H9 (cell line): ENCODE measurements around the gene COL28A1. TPM values are rescaled to one million over a fixed set of nuclear protein-coding genes. Genes with fewer than 3 reads are reported as not detected.

ENCODE experiments used
- DNase-seq: peaks from one replicate; pipeline ENCODE4 v3.0.0-alpha.2; 2017
- H2AFZ ChIP-seq: one replicate; pipeline ENCODE4 v1.6.1; 2013; ENCODE audit warnings: mild to moderate bottlenecking, low read length, control low read depth, moderate library complexity
- H2AK5ac ChIP-seq: 2 replicates; pipeline ENCODE4 v1.6.1; 2013; ENCODE audit warnings: low read length, control low read depth, mixed read lengths; ENCODE audit not compliant: insufficient read length
- H2BK120ac ChIP-seq: one replicate; pipeline ENCODE4 v1.6.1; 2013; ENCODE audit warnings: low read depth, mild to moderate bottlenecking, low read length, control low read depth, inconsistent platforms; ENCODE audit not compliant: poor library complexity, severe bottlenecking
- H2BK12ac ChIP-seq: 2 replicates; pipeline ENCODE4 v1.6.1; 2013; ENCODE audit warnings: low read length, control low read depth, mixed read lengths, low read depth; ENCODE audit not compliant: insufficient read length
- H2BK15ac ChIP-seq: 2 replicates; pipeline ENCODE4 v1.6.1; 2013; ENCODE audit warnings: low read depth, low read length, control low read depth
- H2BK20ac ChIP-seq: one replicate; pipeline ENCODE4 v1.6.1; 2013; ENCODE audit warnings: low read depth, mild to moderate bottlenecking, low read length, control low read depth, inconsistent platforms; ENCODE audit not compliant: poor library complexity, severe bottlenecking
- H2BK5ac ChIP-seq: 2 replicates; pipeline ENCODE4 v1.6.1; 2013; ENCODE audit warnings: low read length, control low read depth, mixed read lengths; ENCODE audit not compliant: insufficient read length
- H3K14ac ChIP-seq: 2 replicates; pipeline ENCODE4 v1.6.1; 2013; ENCODE audit warnings: low read length, control low read depth; ENCODE audit not compliant: insufficient read depth
- H3K18ac ChIP-seq: 2 replicates; pipeline ENCODE4 v1.6.1; 2013; ENCODE audit warnings: low read depth, mild to moderate bottlenecking, mixed read lengths, low read length, control low read depth; ENCODE audit not compliant: insufficient read length
- H3K23ac ChIP-seq: 2 replicates; pipeline ENCODE4 v1.6.1; 2013; ENCODE audit warnings: low read length, control low read depth, mixed read lengths, low read depth; ENCODE audit not compliant: insufficient read length
- H3K23me2 ChIP-seq: 2 replicates; pipeline ENCODE4 v1.6.1; 2013; ENCODE audit warnings: low read depth, mild to moderate bottlenecking, mixed read lengths, low read length, control low read depth; ENCODE audit not compliant: insufficient read length, poor library complexity, severe bottlenecking
- H3K27ac ChIP-seq: 2 replicates; pipeline ENCODE4 v1.5.1; 2013; ENCODE audit warnings: low read length, control low read depth, mixed read lengths, low read depth; ENCODE audit not compliant: insufficient read length
- H3K27me3 ChIP-seq: 2 replicates; pipeline ENCODE4 v1.6.1; 2013; ENCODE audit warnings: low read length, control low read depth, inconsistent platforms; ENCODE audit not compliant: insufficient read depth
- H3K4ac ChIP-seq: 2 replicates; pipeline ENCODE4 v1.6.1; 2013; ENCODE audit warnings: low read depth, mild to moderate bottlenecking, control low read depth, inconsistent platforms, low read length, moderate library complexity
- H3K4me1 ChIP-seq: 2 replicates; pipeline ENCODE4 v1.6.1; 2013; ENCODE audit warnings: low read length, control low read depth, inconsistent platforms; ENCODE audit not compliant: insufficient read depth
- H3K4me2 ChIP-seq: 2 replicates; pipeline ENCODE4 v1.6.1; 2013; ENCODE audit warnings: low read length, control low read depth, mixed read lengths; ENCODE audit not compliant: insufficient read length, insufficient read depth
- H3K56ac ChIP-seq: 2 replicates; pipeline ENCODE4 v1.6.1; 2013; ENCODE audit warnings: low read depth, mild to moderate bottlenecking, mixed read lengths, low read length, control low read depth; ENCODE audit not compliant: insufficient read length
- H3K79me1 ChIP-seq: 2 replicates; pipeline ENCODE4 v1.6.1; 2013; ENCODE audit warnings: low read depth, mild to moderate bottlenecking, moderate library complexity, low read length, control low read depth, inconsistent platforms; ENCODE audit not compliant: insufficient read depth, poor library complexity, severe bottlenecking
- H3K79me2 ChIP-seq: 2 replicates; pipeline ENCODE4 v1.6.1; 2013; ENCODE audit warnings: low read length, control low read depth, inconsistent platforms; ENCODE audit not compliant: insufficient read depth
- H3K9ac ChIP-seq: 2 replicates; pipeline ENCODE4 v1.6.1; 2013; ENCODE audit warnings: low read length, control low read depth, mixed read lengths; ENCODE audit not compliant: insufficient read length; ENCODE audit errors: extremely low read depth
- H3K9me3 ChIP-seq: one replicate; pipeline ENCODE4 v1.6.1; 2013; ENCODE audit warnings: low read depth, low read length, inconsistent platforms; ENCODE audit not compliant: control insufficient read depth
- H3T11ph ChIP-seq: one replicate; pipeline ENCODE4 v1.6.1; 2013; ENCODE audit warnings: mild to moderate bottlenecking, low read length, control low read depth, inconsistent platforms
- H4K20me1 ChIP-seq: one replicate; pipeline ENCODE4 v1.6.1; 2013; ENCODE audit not compliant: control insufficient read depth, insufficient read length, insufficient read depth
- H4K5ac ChIP-seq: 2 replicates; pipeline ENCODE4 v1.6.1; 2013; ENCODE audit warnings: low read depth, mild to moderate bottlenecking, mixed read lengths, low read length, control low read depth; ENCODE audit not compliant: insufficient read length
- H4K8ac ChIP-seq: replicated peaks from 2 replicates; pipeline ENCODE4 v1.6.1; 2013; ENCODE audit warnings: low read length, control low read depth, mixed read lengths, low read depth; ENCODE audit not compliant: insufficient read length
- H4K91ac ChIP-seq: 2 replicates; pipeline ENCODE4 v1.6.1; 2013; ENCODE audit warnings: low read depth, mild to moderate bottlenecking, moderate library complexity, mixed read lengths, low read length, control low read depth; ENCODE audit not compliant: insufficient read length
- H3K27ac Mint-ChIP-seq, 3 experiments: 2 replicates in 2 of 3; 3 replicates in 1 of 3; pipeline ENCODE4 v1.8.0; 2020 to 2021; ENCODE audit warnings: mixed read lengths in 3 of 3, mild to moderate bottlenecking in 1 of 3, moderate library complexity in 1 of 3
- H3K27me3 Mint-ChIP-seq: 2 replicates; pipeline ENCODE4 v1.8.0; 2021; ENCODE audit warnings: low read depth, mild to moderate bottlenecking, moderate library complexity, mixed read lengths
- H3K36me3 Mint-ChIP-seq, 3 experiments: 2 replicates in 2 of 3; 3 replicates in 1 of 3; pipeline ENCODE4 v1.8.0; 2020 to 2021; ENCODE audit warnings: low read depth in 3 of 3, mixed read lengths in 3 of 3; ENCODE audit not compliant: insufficient read depth in 1 of 3
- H3K4me1 Mint-ChIP-seq, 2 experiments: 2 replicates each; pipeline ENCODE4 v1.8.0; 2020; ENCODE audit warnings: mixed read lengths in 2 of 2
- H3K4me3 Mint-ChIP-seq, 2 experiments: 2 replicates in 1 of 2; 3 replicates in 1 of 2; pipeline ENCODE4 v1.8.0; 2020 to 2021; ENCODE audit warnings: mild to moderate bottlenecking in 2 of 2, mixed read lengths in 2 of 2, moderate library complexity in 1 of 2
- H3K9me3 Mint-ChIP-seq, 2 experiments: 2 replicates in 1 of 2; 3 replicates in 1 of 2; pipeline ENCODE4 v1.8.0; 2020; ENCODE audit warnings: mild to moderate bottlenecking in 2 of 2, mixed read lengths in 2 of 2, moderate library complexity in 1 of 2
- WGBS: extraction: QIAGEN DNeasy Blood & Tissue Kit; methylation state at CpG from one replicate; pipeline ENCODE4 v1.1.7; 2013; ENCODE audit warnings: missing lambda C conversion rate, low lambda C conversion rate, mixed read lengths; ENCODE audit not compliant: insufficient read length; ENCODE audit errors: extremely low coverage; 5-methylcytosine and 5-hydroxymethylcytosine counted together
- total RNA-seq: library from RNA; stranded (reverse); gene quantifications from 2 replicates; pipeline ENCODE4 v1.2.1, GENCODE V29; 2021
- TF ChIP-seq, protein P1 (sequence below): fragments of 200-600 bp; sonication (generic); conservative IDR thresholded peaks from 3 replicates; pipeline ENCODE4 v1.8.0; 2021; ENCODE audit warnings: antibody characterized with exemption, mild to moderate bottlenecking

The COL28A1 gene
- total RNA-seq, 1 experiment from 2014 or later: 0.66 TPM

GRCh38 chr7:7548407-7548806, 12.7 kb upstream of the COL28A1 start:
- H3K27me3 Mint-ChIP-seq: no peaks in the 10 kb centered on the region
- no peaks in the 10 kb centered on the region for H3K9me3 ChIP-seq
- no peaks in the 10 kb centered on the region for H3K9me3 Mint-ChIP-seq
- TF ChIP-seq, protein P1, sequence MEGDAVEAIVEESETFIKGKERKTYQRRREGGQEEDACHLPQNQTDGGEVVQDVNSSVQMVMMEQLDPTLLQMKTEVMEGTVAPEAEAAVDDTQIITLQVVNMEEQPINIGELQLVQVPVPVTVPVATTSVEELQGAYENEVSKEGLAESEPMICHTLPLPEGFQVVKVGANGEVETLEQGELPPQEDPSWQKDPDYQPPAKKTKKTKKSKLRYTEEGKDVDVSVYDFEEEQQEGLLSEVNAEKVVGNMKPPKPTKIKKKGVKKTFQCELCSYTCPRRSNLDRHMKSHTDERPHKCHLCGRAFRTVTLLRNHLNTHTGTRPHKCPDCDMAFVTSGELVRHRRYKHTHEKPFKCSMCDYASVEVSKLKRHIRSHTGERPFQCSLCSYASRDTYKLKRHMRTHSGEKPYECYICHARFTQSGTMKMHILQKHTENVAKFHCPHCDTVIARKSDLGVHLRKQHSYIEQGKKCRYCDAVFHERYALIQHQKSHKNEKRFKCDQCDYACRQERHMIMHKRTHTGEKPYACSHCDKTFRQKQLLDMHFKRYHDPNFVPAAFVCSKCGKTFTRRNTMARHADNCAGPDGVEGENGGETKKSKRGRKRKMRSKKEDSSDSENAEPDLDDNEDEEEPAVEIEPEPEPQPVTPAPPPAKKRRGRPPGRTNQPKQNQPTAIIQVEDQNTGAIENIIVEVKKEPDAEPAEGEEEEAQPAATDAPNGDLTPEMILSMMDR: no peak
- no peak overlapping the region for H2AFZ ChIP-seq
- no peak overlapping the region for H3K9ac ChIP-seq
- no peak overlapping the region for H4K91ac ChIP-seq
- H2BK15ac ChIP-seq: no peak overlapping the region
- no peaks in the 10 kb centered on the region for H4K20me1 ChIP-seq
- WGBS: no CpG with 5 or more reads among the region's 3 CpGs
- no peak overlapping the region for H3K4ac ChIP-seq
- no peak overlapping the region for H4K8ac ChIP-seq
- DNase-seq: no peak
- no peak overlapping the region for H3K4me3 Mint-ChIP-seq
- H3K18ac ChIP-seq: no peak overlapping the region
- H3K27ac ChIP-seq: no peak overlapping the region
- no peaks in the 10 kb centered on the region for H3K27me3 ChIP-seq
- H4K5ac ChIP-seq: no peak overlapping the region
- no peak overlapping the region for H3K14ac ChIP-seq
- H2BK5ac ChIP-seq: no peak overlapping the region
- H2BK20ac ChIP-seq: no peak overlapping the region
- H2BK120ac ChIP-seq: no peak overlapping the region
- H3K79me2 ChIP-seq: no peaks in the 10 kb centered on the region
- H2AK5ac ChIP-seq: no peak overlapping the region
- H3K4me1 Mint-ChIP-seq: no peaks in the 10 kb centered on the region
- no peak overlapping the region for H2BK12ac ChIP-seq
- no peak overlapping the region for H3K27ac Mint-ChIP-seq
- no peaks in the 10 kb centered on the region for H3K4me1 ChIP-seq
- H3K79me1 ChIP-seq: no peaks in the 10 kb centered on the region
- no peak overlapping the region for H3K56ac ChIP-seq
- H3T11ph ChIP-seq: no peak overlapping the region
- H3K36me3 Mint-ChIP-seq: no peaks in the 10 kb centered on the region
- H3K4me2 ChIP-seq: no peak overlapping the region
- H3K23me2 ChIP-seq: no peaks in the 10 kb centered on the region
- no peak overlapping the region for H3K23ac ChIP-seq
